Hepatocyte (in vitro differentiated cells): Measurements from ENCODE around the gene TRAPPC5. TPM values are rescaled to one million over a fixed set of nuclear protein-coding genes. Genes with fewer than 3 reads are reported as not detected.

Experiments used
- DNase-seq: peaks from one replicate; pipeline ENCODE4 v3.0.0-alpha.2; 2016; ENCODE audit warnings: low spot score
- H2AFZ ChIP-seq: fragments of 200-600 bp; sonication (generic); 2 replicates; pipeline ENCODE4 v1.6.0; 2016; ENCODE audit warnings: antibody characterized with exemption, mild to moderate bottlenecking
- H3K27ac ChIP-seq: fragments of 200-600 bp; sonication (generic); 2 replicates; pipeline ENCODE4 v1.5.1; 2016; ENCODE audit warnings: mild to moderate bottlenecking
- H3K27me3 ChIP-seq: fragments of 200-600 bp; sonication (generic); 2 replicates; pipeline ENCODE4 v1.6.1; 2016
- H3K36me3 ChIP-seq: fragments of 200-600 bp; sonication (generic); replicated peaks from 2 replicates; pipeline ENCODE4 v1.5.1; 2016; ENCODE audit warnings: low read depth; ENCODE audit not compliant: insufficient read depth
- H3K4me1 ChIP-seq: fragments of 200-600 bp; sonication (generic); 2 replicates; pipeline ENCODE4 v1.5.1; 2016; ENCODE audit warnings: mild to moderate bottlenecking, moderate library complexity; ENCODE audit not compliant: insufficient read depth
- H3K4me2 ChIP-seq: fragments of 200-600 bp; sonication (generic); 2 replicates; pipeline ENCODE4 v1.6.0; 2016
- H3K4me3 ChIP-seq: fragments of 200-600 bp; sonication (generic); 2 replicates; pipeline ENCODE4 v1.5.1; 2016; ENCODE audit warnings: mild to moderate bottlenecking
- H3K79me2 ChIP-seq: fragments of 200-600 bp; sonication (generic); 2 replicates; pipeline ENCODE4 v1.6.0; 2017; ENCODE audit warnings: mild to moderate bottlenecking
- H3K9me2 ChIP-seq: fragments of 200-600 bp; sonication (generic); replicated peaks from 2 replicates; pipeline ENCODE4 v1.6.0; 2017; ENCODE audit warnings: mild to moderate bottlenecking; ENCODE audit not compliant: insufficient read depth
- H3K9me3 ChIP-seq: fragments of 200-600 bp; sonication (generic); 2 replicates; pipeline ENCODE4 v1.5.1; 2016; ENCODE audit warnings: low read depth, mild to moderate bottlenecking
- H4K20me1 ChIP-seq: fragments of 200-600 bp; sonication (generic); 2 replicates; pipeline ENCODE4 v1.6.0; 2016; ENCODE audit warnings: mild to moderate bottlenecking; ENCODE audit not compliant: insufficient read depth, poor library complexity, severe bottlenecking
- EZH2 ChIP-seq: fragments of 200-600 bp; sonication (generic); IDR thresholded peaks from 2 replicates; pipeline ENCODE4 v1.6.1; 2016; ENCODE audit warnings: antibody characterized with exemption, mild to moderate bottlenecking, borderline replicate concordance
- EZH2phosphoT487 ChIP-seq: fragments of 200-600 bp; sonication (generic); IDR thresholded peaks from one replicate; pipeline ENCODE4 v1.6.1; 2018; ENCODE audit warnings: antibody characterized with exemption, mild to moderate bottlenecking, low read depth, moderate library complexity; ENCODE audit not compliant: unreplicated experiment, severe bottlenecking
- WGBS: methylation state at CpG from one replicate; pipeline ENCODE4 v1.1.6; 2016; ENCODE audit warnings: low lambda C conversion rate; ENCODE audit errors: missing lambda C conversion rate; 5-methylcytosine and 5-hydroxymethylcytosine counted together
- polyA plus RNA-seq: library from polyadenylated mRNA; unstranded; fragments of >200 nt; fragmentation: Nextera tagmentation; extraction: Ambion mirVana; gene quantifications from 2 replicates; pipeline ENCODE4 v1.2.1, GENCODE V29; 2016
- total RNA-seq: library from RNA; depleted of rRNA; stranded (reverse); fragments of >200 nt; gene quantifications from 2 replicates; pipeline ENCODE4 v1.2.3, GENCODE V29; 2014
- TF ChIP-seq, protein P1 (sequence below): fragments of 200-600 bp; sonication (generic); IDR thresholded peaks from 2 replicates; pipeline ENCODE4 v1.5.1; 2016; ENCODE audit warnings: antibody characterized with exemption, mild to moderate bottlenecking; ENCODE audit not compliant: poor library complexity

Gene TRAPPC5
- total and polyA plus RNA-seq, 2 experiments from 2014 or later, result 80.4 to 175 TPM

- no peak for DNase-seq
- no peak overlapping the region for H3K4me2 ChIP-seq
- no peaks in the 10 kb centered on the region for H3K9me2 ChIP-seq
- no peak overlapping the region for H3K27ac ChIP-seq
- H3K9me3 ChIP-seq, result no peaks in the 10 kb centered on the region
- no peaks in the 10 kb centered on the region for H3K4me1 ChIP-seq
- no peak for TF ChIP-seq EZH2phosphoT487
- TF ChIP-seq, protein P1, sequence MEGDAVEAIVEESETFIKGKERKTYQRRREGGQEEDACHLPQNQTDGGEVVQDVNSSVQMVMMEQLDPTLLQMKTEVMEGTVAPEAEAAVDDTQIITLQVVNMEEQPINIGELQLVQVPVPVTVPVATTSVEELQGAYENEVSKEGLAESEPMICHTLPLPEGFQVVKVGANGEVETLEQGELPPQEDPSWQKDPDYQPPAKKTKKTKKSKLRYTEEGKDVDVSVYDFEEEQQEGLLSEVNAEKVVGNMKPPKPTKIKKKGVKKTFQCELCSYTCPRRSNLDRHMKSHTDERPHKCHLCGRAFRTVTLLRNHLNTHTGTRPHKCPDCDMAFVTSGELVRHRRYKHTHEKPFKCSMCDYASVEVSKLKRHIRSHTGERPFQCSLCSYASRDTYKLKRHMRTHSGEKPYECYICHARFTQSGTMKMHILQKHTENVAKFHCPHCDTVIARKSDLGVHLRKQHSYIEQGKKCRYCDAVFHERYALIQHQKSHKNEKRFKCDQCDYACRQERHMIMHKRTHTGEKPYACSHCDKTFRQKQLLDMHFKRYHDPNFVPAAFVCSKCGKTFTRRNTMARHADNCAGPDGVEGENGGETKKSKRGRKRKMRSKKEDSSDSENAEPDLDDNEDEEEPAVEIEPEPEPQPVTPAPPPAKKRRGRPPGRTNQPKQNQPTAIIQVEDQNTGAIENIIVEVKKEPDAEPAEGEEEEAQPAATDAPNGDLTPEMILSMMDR, result no peak
- TF ChIP-seq EZH2, result no peak
- peaks cover 38% of the 10 kb centered on the region for H3K27me3 ChIP-seq
- H2AFZ ChIP-seq, result no peak overlapping the region
- no peak overlapping the region for H3K4me3 ChIP-seq
- no peaks in the 10 kb centered on the region for H3K36me3 ChIP-seq
- no peaks in the 10 kb centered on the region for H4K20me1 ChIP-seq
- 60% methylated on average over 12 of the region's 12 CpGs for WGBS
- no peaks in the 10 kb centered on the region for H3K79me2 ChIP-seq
These were observed 53.9 kb downstream of the TRAPPC5 start for GRCh38 chr19:7734220-7735203.

- H3K4me3 ChIP-seq, result no peak overlapping the region
- H3K4me1 ChIP-seq, result no peaks in the 10 kb centered on the region
- peaks cover 24% of the 10 kb centered on the region for H3K27me3 ChIP-seq
- H3K36me3 ChIP-seq, result no peaks in the 10 kb centered on the region
- no peaks in the 10 kb centered on the region for H3K9me3 ChIP-seq
- no peak for TF ChIP-seq EZH2phosphoT487
- no peak for TF ChIP-seq EZH2
- TF ChIP-seq, protein P1, result no peak
- no peaks in the 10 kb centered on the region for H4K20me1 ChIP-seq
- H2AFZ ChIP-seq, result no peak overlapping the region
- H3K27ac ChIP-seq, result no peak overlapping the region
- H3K79me2 ChIP-seq, result no peaks in the 10 kb centered on the region
- H3K9me2 ChIP-seq, result no peaks in the 10 kb centered on the region
- DNase-seq, result no peak
- no peak overlapping the region for H3K4me2 ChIP-seq
- WGBS, result 70% methylated on average over 1 of the region's 1 CpG
These were observed 55.5 kb downstream of the TRAPPC5 start for GRCh38 chr19:7736148-7736547.

GRCh38 chr19:7737215-7737614, 56.6 kb downstream of the TRAPPC5 start:
- no peak for TF ChIP-seq EZH2
- no peak for TF ChIP-seq EZH2phosphoT487
- TF ChIP-seq, protein P1, result no peak
- no peak overlapping the region for H2AFZ ChIP-seq
- 87% methylated on average over 11 of the region's 11 CpGs for WGBS
- H3K79me2 ChIP-seq, result no peaks in the 10 kb centered on the region
- H3K27me3 ChIP-seq, result peaks cover 13% of the 10 kb centered on the region
- no peak for DNase-seq
- H3K4me2 ChIP-seq, result no peak overlapping the region
- no peaks in the 10 kb centered on the region for H3K4me1 ChIP-seq
- H3K36me3 ChIP-seq, result no peaks in the 10 kb centered on the region
- no peaks in the 10 kb centered on the region for H4K20me1 ChIP-seq
- H3K4me3 ChIP-seq, result no peak overlapping the region
- no peaks in the 10 kb centered on the region for H3K9me2 ChIP-seq
- no peaks in the 10 kb centered on the region for H3K9me3 ChIP-seq
- no peak overlapping the region for H3K27ac ChIP-seq

Other genes with a start within 250 kb of the TRAPPC5 start
- gene PEX11G, start 191.8 kb upstream of the TRAPPC5 start, total RNA-seq, result 4.1 and 6.2 TPM in 2 replicates
- gene PEX11G, start 191.8 kb upstream of the TRAPPC5 start, polyA plus RNA-seq, result 10.3 and 10.6 TPM in 2 replicates
- gene ZNF358, start 164.7 kb upstream of the TRAPPC5 start, total RNA-seq, result 39.9 and 44.1 TPM in 2 replicates
- gene ZNF358, start 164.7 kb upstream of the TRAPPC5 start, polyA plus RNA-seq, result 37.8 and 43.4 TPM in 2 replicates
- gene MCOLN1, start 158.2 kb upstream of the TRAPPC5 start, total RNA-seq, result 15.5 and 19.0 TPM in 2 replicates
- 55.5 and 60.5 TPM in 2 replicates for gene MCOLN1, start 158.2 kb upstream of the TRAPPC5 start, polyA plus RNA-seq
- gene PNPLA6, start 145.1 kb upstream of the TRAPPC5 start, total RNA-seq, result 39.9 and 43.0 TPM in 2 replicates
- 49.7 and 50.5 TPM in 2 replicates for gene PNPLA6, start 145.1 kb upstream of the TRAPPC5 start, polyA plus RNA-seq
- gene CAMSAP3, start 85.0 kb upstream of the TRAPPC5 start, total RNA-seq, result 15.1 and 22.8 TPM in 2 replicates
- 52.6 and 58.5 TPM in 2 replicates for gene CAMSAP3, start 85.0 kb upstream of the TRAPPC5 start, polyA plus RNA-seq
- gene XAB2, start 51.3 kb upstream of the TRAPPC5 start, total RNA-seq, result 20.3 and 24.5 TPM in 2 replicates
- 19.6 and 19.9 TPM in 2 replicates for gene XAB2, start 51.3 kb upstream of the TRAPPC5 start, polyA plus RNA-seq
- gene PET100, start 51.0 kb upstream of the TRAPPC5 start, total RNA-seq, result 18.1 and 29.4 TPM in 2 replicates
- gene PET100, start 51.0 kb upstream of the TRAPPC5 start, polyA plus RNA-seq, result 296 and 312 TPM in 2 replicates
- not detected in 2 replicates for gene PCP2, start 47.1 kb upstream of the TRAPPC5 start, total RNA-seq
- 0.60 and 0.62 TPM in 2 replicates for gene PCP2, start 47.1 kb upstream of the TRAPPC5 start, polyA plus RNA-seq
- 51.9 and 58.6 TPM in 2 replicates for gene STXBP2, start 43.7 kb upstream of the TRAPPC5 start, total RNA-seq
- 142 and 150 TPM in 2 replicates for gene STXBP2, start 43.7 kb upstream of the TRAPPC5 start, polyA plus RNA-seq
- not detected in 2 replicates for gene RETN, start 11.8 kb upstream of the TRAPPC5 start, total RNA-seq
- 0.74 TPM in 1 of 2 replicates, not detected in the other for gene RETN, start 11.8 kb upstream of the TRAPPC5 start, polyA plus RNA-seq
- not detected in 2 replicates for gene MCEMP1, start 3.7 kb upstream of the TRAPPC5 start, total RNA-seq
- not detected in 2 replicates for gene MCEMP1, start 3.7 kb upstream of the TRAPPC5 start, polyA plus RNA-seq
- gene FCER2, start 21.3 kb downstream of the TRAPPC5 start, total RNA-seq, result not detected in 2 replicates
- gene FCER2, start 21.3 kb downstream of the TRAPPC5 start, polyA plus RNA-seq, result not detected in 2 replicates
- not detected in 2 replicates for gene CLEC4G, start 51.3 kb downstream of the TRAPPC5 start, total RNA-seq
- gene CLEC4G, start 51.3 kb downstream of the TRAPPC5 start, polyA plus RNA-seq, result not detected in 2 replicates
- gene CD209, start 66.7 kb downstream of the TRAPPC5 start, total RNA-seq, result not detected in 2 replicates
- gene CD209, start 66.7 kb downstream of the TRAPPC5 start, polyA plus RNA-seq, result not detected in 2 replicates
- 0.07 and 0.80 TPM in 2 replicates for gene CLEC4M, start 82.4 kb downstream of the TRAPPC5 start, total RNA-seq
- not detected in 2 replicates for gene CLEC4M, start 82.4 kb downstream of the TRAPPC5 start, polyA plus RNA-seq
- gene EVI5L, start 149.4 kb downstream of the TRAPPC5 start, total RNA-seq, result 10.7 and 12.4 TPM in 2 replicates
- gene EVI5L, start 149.4 kb downstream of the TRAPPC5 start, polyA plus RNA-seq, result 11.5 and 13.1 TPM in 2 replicates
- 0.40 and 1.00 TPM in 2 replicates for gene PRR36, start 193.6 kb downstream of the TRAPPC5 start, total RNA-seq
- gene PRR36, start 193.6 kb downstream of the TRAPPC5 start, polyA plus RNA-seq, result 2.5 and 5.4 TPM in 2 replicates
- 1.8 and 4.5 TPM in 2 replicates for gene LRRC8E, start 207.7 kb downstream of the TRAPPC5 start, total RNA-seq
- gene LRRC8E, start 207.7 kb downstream of the TRAPPC5 start, polyA plus RNA-seq, result 3.2 and 3.3 TPM in 2 replicates
- gene MAP2K7, start 223.0 kb downstream of the TRAPPC5 start, total RNA-seq, result 13.6 and 13.8 TPM in 2 replicates
- gene MAP2K7, start 223.0 kb downstream of the TRAPPC5 start, polyA plus RNA-seq, result 11.8 and 12.8 TPM in 2 replicates
- gene TGFBR3L, start 234.0 kb downstream of the TRAPPC5 start, total RNA-seq, result 0.52 TPM in 1 of 2 replicates, not detected in the other
- gene TGFBR3L, start 234.0 kb downstream of the TRAPPC5 start, polyA plus RNA-seq, result 3.3 and 8.5 TPM in 2 replicates
- gene SNAPC2, start 239.5 kb downstream of the TRAPPC5 start, total RNA-seq, result 6.5 and 11.8 TPM in 2 replicates
- gene SNAPC2, start 239.5 kb downstream of the TRAPPC5 start, polyA plus RNA-seq, result 17.5 and 21.0 TPM in 2 replicates
- gene CTXN1, start 245.3 kb downstream of the TRAPPC5 start, total RNA-seq, result 4.3 and 5.2 TPM in 2 replicates
- gene CTXN1, start 245.3 kb downstream of the TRAPPC5 start, polyA plus RNA-seq, result 13.5 and 14.5 TPM in 2 replicates